SK-MEL-5 (cell line): ENCODE measurements around the gene TRPV4. TPM values are rescaled to one million over a fixed set of nuclear protein-coding genes. Genes with fewer than 3 reads are reported as not detected.

ENCODE experiments used
- DNase-seq: peaks from one replicate; pipeline ENCODE4 v3.0.0-alpha.2; 2016; ENCODE audit warnings: low read depth, low spot score
- in situ Hi-C: cut with HindIII; loops from 2 replicates; pipeline ENCODE4 v1.10.0; 2016; ENCODE audit warnings: low sequenced_read_pairs, high pct_unique_total_duplicates, low pct_unique_long_range_greater_than_20kb
- polyA plus RNA-seq, 2 experiments: library from polyadenylated mRNA; depleted of rRNA; stranded (reverse); fragments of >200 nt; gene quantifications; 2 replicates each; pipeline ENCODE4 v1.2.3, GENCODE V29; 2015
- total RNA-seq: library from RNA; depleted of rRNA; stranded (reverse); fragments of >200 nt; shearing (Covaris generic); gene quantifications from 2 replicates; pipeline ENCODE4 v1.2.3, GENCODE V29; 2014; rRNA removed

The TRPV4 gene
- total RNA-seq, result 0.13 TPM in 2 replicates
- 0.55 and 0.61 TPM in 2 replicates for polyA plus RNA-seq (2015; cell fraction: cytosol; rRNA removed)
- 0.33 and 1.0 TPM in 2 replicates for polyA plus RNA-seq (2015; cell fraction: nucleus; rRNA removed)

DNA sequence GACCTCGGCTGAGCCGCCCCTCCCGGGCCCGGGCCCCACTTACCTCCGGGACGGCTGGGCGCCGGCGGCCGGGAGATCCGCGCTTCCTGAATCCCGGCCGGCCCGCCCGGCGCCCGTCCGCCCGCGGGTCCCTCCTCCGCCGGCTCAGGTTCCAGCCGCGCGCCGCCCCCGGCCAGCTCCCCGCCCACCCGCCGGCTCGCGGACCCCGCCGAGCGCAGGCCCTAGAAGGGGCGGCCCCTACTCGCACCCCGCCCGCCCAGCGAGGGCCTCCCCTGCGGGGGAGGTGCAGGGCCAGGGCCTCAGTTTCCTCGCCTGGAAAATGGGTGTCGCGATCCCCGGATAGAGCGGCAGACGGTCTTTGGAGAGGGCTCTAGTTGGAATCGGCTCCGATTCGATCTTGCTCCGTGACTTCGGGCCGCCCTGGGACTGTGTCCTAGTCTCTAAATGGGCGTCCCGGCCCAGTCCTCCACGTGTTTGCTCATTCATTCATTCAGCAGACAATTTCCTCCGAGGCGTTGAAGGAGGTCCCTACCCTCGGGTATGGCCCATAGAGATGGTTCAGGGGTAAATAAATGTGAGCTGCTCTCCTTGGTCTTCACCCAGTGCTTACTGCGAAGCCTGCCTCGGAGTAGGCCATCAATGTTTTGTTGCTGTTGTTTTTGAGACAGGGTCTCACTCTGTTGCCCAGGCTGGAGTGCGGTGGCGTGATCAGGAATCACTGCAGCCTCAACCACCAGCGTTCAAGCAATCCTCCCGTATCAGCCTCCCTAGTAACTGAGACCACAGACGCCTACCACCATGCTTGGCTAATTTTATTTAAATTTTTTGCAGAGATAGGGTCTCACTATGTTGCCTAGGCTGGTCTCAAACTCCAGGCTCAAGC lies at the start of gene TRPV4:
TRPV4 (minus strand) TSS at position 92 of the 883 bp plus-strand sequence. CDS start 18,602 bp downstream, outside the sequence.
- in situ Hi-C loops, result no loop called here
- no peak for DNase-seq

DNA sequence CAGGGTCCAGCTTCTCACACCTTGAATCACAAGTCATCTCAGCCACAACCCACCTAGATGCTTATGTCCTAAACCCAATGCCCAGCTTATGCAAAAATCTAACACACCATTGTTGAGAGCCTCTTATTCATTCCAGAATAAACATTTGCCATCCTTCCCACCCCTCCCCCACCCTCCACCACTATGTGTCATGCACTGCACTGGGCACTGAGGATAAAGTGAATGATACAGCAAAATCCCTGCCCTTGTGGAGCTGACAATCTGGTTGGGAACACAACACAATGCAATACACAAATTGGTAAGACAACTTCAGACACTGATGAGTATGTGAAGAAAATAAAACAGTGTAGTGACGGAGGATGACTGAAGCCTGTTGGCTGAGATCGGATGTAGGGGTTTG lies 48.6 kb upstream of the TRPV4 start:
- DNase-seq, result no peak
- in situ Hi-C loops, result no loop called here

DNA sequence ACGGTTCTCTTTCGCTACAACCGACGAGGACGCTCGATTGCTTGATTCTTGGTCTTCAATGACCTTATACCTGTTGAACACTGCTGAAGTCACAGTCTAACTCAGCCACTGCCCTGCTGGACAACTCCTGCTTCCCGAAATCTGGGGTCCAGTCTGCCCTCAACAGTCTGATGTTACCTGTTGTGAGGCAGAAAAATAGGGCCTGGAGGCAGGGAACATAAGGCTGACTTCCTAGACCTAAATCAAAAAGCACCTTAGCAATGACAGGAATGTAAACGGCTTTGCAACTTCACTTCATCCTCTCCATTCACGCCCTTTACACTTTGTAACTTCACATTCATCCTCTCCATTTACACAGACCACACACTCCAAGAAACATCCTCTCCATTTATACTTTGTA lies 47.7 kb upstream of the TRPV4 start:
- DNase-seq, result no peak
- in situ Hi-C loops, result no loop called here

DNA sequence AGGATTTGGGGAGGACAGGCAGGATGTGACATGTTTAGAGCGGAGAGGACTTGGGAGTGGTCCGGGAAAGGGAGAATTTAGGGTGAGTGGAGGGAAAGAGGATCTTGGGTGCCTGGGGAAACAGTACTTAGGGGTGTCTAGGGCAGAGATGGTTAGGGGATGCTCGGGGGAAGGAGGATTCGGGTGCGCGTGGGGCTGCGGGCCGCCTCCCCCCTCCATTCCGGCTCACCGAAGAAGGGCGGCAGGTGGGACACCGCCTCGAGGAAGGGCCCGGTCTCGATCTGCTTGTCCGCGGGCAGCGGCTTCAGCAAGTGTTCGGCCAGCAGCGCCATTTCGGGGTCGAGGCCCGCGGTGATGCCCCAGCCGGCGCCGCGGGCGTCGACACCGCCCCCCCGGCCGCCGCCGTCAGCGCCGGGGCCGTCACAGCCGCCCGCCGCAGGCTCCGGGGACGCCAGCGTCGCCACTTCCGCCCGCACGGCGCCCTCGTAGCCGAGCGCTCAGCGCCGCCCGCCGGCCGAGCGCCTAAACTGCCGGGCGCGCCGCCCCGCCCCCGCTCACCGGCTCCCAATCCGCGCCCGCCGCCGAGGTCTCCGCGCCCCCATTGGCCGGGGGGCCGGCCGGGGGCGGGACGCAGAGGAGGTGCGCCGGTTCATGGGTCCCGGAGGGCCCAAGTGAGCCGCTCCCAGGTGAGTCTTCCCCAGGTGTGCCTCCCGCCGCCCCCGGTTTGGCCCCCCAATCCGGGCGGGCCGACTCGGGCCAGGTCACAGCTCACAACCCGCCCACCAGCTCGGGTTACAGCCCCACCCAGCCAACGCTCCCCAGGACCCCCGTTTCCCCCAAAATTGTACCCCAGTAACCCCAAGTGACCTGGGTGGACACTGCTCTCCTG lies 47.1 kb upstream of the TRPV4 start, which contains the start of gene GLTP:
GLTP (minus strand) TSS at position 499 of the 889 bp plus-strand sequence; CDS start at position 332, 167 bp downstream.
- in situ Hi-C loops, result no loop called here

DNA sequence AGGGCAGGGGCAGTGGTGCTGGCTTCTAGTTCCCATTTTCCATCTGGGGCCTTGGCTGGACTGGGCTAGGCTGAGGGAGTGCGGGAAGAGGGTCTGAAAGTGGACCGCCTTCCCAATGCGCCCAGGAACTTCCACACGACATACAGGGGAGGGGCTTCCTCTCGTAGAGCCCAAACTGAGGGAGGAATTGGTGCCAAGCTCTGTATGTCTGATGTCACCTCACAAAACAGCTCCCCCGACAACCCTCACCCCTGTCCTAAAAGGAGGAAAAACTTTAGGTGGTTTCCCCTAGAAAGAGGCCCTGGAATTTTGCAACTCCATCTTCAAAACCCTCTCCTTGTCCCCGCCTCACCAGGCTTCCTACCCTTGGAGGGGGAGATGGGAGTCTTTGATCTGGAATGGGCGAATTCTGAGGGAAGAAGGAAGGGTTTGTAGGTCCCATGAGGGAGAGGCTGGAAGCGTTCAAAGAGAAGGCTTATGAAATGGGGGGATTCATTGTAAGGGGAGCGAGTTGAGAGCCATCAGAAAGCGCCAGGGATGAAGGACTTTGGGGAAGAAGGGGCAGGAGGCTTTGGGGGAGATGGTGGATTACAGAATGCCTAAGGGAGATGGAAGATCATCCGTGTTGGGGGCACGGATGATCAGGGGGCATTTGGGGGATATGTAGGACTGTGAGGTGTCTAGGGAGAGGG lies 46.3 kb upstream of the TRPV4 start:
- in situ Hi-C loops, result no loop called here
- no peak for DNase-seq

More for the DNA sequence above, 47.1 kb upstream of the TRPV4 start, which contains the start of gene GLTP:
- peak; percentile 81 for DNase-seq

DNA sequence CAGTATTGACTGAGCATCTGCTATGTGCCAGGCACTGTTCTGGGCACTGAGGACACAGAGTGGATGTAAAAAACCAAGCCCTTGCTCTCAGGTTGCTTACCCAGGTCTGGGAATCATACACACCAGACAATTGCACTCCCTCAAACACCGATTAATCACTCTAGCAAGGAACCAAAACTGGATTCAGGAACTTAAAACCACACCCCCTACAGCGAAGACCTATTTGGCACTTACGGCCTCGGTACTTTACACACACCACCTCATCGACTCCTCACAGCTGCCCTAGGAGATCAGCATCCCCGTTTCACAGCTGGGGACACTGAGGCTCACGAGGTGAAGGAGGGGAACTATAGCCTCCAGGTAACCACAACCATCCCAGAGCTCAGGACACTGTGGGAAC lies 45.6 kb upstream of the TRPV4 start:
- DNase-seq, result no peak
- in situ Hi-C loops, result no loop called here

DNA sequence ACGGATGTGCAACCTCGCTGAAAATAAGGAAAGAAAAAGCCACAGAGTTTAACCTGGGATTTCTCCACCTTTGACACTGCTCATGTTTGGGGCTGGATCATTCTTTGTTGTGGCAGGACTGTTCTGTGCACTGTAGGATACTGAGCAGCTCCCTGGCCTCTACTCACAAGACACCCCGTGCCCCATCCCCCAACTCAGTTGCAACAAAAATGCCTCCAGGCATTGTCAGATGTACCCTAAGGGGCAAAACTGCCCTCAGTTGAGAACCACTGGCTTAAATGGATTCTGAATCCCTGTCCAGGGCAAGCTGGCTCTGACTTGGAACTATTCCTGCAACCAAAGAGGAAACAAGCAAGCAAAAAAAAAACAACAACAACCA lies 45.0 kb upstream of the TRPV4 start:
- in situ Hi-C loops, result no loop called here
- no peak for DNase-seq

DNA sequence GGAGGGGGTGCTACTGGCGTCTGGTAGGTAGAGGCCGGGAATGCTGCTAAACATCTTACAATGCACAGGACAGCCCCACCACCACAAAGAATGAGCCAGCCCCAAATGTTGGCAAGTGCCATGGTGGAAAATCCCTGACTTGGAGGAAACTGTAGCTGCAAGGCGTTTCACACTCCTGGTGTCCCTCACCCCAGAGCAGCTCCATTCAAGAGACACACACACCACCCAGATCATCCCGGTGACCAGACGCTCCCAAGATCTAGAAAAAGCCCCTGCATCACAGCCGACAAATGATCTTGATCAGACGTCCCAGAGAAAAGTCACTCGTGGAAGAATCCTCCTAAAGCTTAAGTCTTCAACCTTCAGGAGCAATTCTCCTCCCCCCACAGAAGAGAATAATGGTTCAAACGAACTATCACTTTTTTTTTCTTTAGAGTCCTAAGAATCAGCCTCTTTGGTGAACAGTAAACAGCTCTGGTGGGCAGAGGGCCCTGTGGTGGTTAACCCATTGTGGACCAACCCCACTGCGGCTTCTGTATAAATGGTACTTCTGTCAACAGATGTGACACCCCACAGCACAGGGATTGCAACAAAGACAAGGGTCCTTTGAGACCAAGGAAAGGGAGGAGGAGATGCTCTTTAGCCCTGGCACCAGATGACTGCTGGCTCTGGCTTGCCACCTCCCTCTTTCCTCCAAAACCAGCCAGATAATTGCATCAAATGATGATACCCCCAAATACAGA lies 44.5 kb upstream of the TRPV4 start:
- in situ Hi-C loops, result no loop called here
- DNase-seq, result no peak

DNA sequence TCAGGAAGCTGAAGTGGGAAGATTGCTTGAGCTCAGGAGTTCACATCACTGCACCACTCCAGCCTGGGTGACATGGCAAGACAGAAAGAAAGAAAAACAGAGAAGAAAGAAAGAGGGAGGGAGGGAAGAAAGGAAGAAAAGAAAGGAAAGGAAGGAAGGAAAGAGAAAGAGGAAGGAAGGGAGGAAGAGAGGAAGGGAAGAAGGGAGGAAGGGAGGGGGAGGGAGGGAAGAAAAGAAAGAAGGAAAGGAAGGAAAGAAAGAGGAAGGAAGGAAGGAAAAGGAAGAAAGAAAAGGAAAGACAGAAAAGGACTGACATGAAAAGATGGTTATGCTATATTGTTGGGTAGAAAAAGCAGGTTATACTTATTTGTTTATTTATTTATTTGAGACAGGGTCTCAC lies 43.2 kb upstream of the TRPV4 start:
- in situ Hi-C loops, result no loop called here
- no peak for DNase-seq

DNA sequence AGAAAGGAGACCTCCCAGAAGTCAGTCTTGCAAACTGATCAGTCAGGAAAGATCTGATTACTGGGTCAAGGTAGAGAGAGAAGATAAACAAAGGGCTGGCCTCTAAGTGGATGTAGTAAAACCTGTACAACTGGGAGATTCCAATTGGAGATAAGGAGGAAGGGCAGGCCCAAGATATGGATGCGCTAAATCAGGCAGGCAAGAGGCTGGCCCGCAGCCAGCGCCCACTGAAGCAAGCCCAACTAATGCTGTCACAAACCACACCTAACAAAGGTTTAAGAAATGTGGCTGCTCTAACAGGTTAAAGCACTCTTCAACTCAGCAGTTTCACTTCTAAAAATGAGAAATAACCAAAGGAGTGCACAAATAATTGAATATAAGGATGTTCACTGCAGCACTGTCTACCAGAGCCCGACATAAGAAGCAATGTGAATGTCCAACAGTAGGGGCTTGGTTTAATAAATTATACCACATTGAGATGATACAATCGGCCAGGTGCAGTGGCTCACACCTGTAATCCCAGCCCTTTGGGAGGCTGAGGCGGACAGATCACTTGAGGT lies 42.5 kb upstream of the TRPV4 start:
- no peak for DNase-seq
- in situ Hi-C loops, result no loop called here

DNA sequence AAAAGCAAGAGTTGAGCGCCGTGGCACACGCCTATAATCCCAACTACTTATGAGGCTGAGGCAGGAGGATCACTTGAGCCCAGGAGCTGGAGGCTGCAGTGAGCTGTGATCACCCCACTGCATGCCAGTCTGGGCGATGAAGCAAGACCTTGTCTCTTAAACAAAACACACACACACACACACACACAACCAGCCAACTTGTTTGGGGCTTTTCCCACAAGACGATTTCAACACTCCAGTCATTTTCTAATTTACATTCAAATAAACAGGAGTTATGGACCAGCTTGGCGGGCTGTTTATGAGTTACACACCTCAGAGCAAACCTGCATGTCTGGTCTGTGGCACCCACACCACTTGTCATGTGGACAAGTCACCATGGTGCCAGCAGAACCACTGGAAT lies 40.5 kb upstream of the TRPV4 start:
- in situ Hi-C loops, result no loop called here
- no peak for DNase-seq

DNA sequence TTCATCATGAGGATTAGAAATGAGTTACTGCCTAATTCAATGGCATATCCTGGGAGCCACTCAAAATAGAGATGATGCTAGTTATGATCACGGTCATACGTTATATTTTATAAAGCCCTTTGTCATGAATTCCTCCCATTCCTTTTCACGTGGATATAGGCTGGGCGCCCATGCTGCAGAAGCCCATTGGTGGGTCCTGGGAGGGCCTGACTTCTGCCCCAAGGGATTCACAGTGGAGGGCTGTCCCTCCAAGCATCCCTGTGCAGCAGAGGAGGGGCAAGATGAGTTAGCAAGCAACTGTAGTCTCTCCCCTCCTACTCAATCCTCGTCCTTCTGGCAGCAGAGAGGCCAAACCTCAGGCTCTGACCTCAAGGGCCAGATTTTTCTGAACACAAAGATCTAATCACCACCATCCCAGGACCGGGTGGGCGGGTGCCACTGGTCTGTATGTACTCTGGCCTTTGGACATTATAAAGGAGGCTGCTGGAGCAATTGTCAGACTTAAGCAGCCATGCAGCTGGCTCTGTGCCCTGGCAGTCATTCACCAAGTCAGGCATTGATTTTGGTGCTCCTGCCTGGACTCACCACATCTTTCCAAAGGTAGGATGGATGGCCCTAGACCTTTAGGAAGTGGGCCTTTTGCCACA lies 38.6 kb upstream of the TRPV4 start:
- in situ Hi-C loops, result no loop called here

DNA sequence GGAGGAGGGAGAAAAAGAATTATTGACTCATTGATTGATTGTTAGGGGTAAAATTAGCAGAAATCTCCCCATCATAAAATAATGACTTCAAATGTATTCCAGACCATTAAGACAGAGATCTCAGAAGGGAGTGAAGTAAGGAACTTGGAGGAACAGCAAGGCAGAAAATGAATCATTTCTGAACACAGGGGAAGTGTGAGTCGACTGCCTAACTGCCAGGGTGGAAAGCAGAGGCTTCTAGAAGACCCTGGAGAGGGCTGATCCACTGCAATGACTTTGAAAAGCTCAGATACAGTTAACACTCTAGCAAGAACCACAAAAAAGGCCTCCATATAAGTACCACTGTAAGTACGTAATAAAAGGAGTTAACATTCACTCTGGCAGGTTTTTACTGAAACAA lies 37.5 kb upstream of the TRPV4 start:
- no peak for DNase-seq
- in situ Hi-C loops, result no loop called here

More for the DNA sequence above, 38.6 kb upstream of the TRPV4 start:
- DNase-seq, result no peak

DNA sequence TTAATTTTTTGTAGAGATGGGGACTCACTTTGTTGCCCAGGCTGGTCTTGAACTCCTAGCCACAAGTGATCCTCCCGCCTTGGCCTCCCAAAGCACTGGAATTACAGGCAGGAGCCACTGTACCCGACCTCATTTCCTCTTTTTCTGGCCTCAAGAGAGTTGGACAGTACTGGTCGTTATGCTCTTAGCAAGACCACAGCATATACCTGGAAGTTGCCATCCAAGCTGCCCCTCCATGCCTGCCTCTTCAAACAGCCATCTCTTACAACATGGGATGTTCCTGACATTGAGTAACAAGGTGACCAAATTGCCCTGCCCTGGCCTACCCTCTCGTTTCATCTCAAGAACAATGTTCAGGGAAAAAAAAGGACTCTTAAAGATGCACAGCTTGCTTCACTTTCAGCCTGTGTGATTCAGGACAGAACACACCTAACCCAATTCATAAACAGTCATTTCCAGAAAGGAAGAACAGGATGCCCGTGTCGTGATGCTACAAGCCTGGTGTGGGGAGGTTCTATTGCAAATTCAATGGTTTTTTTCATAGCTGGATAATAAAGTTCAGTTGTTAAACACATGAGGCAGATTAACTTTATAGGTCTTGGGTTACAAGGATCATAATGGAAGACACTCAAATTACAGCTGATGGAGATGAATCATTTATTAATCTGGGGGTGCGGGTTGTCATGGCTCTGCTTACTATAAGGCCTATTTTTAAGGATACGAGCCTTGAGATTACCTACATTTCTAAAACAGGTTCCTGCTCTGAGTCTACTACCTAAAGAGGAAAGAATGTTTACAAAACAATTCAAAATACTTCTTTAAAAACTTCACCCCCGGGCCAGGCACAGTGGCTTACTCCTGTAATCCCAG lies 35.2 kb upstream of the TRPV4 start:
- DNase-seq, result peak; percentile 14
- in situ Hi-C loops, result no loop called here

DNA sequence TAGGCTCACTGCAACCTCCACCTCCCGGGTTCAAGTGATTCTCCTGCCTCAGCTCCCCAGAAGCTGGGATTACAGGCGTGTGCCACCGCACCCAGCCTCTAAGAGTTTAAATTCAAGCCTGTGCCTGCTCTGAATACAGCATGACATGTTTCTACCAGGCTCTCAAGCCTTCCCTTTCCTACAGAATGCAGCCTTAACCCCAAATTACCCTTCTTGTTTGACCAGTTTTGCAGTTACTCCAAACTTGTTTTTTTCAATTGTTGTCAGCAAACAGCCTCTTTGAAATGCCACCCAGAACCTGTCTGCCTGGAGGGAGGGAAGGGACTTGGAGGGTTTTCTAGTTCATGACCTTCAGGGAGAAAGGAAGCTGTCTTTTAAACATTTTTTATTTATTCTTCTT lies 31.7 kb upstream of the TRPV4 start:
- in situ Hi-C loops, result no loop called here
- DNase-seq, result no peak
